HG03558 (cell line): ENCODE measurements around the gene LRRC3.

Experiments
- ATAC-seq: cut with Tn5 transposase; IDR thresholded peaks from one replicate; pipeline ENCODE4 v1.9.1; 2021; ENCODE audit warnings: moderate number of reproducible peaks; ENCODE audit not compliant: unreplicated experiment; ENCODE audit errors: extremely low read depth

Gene LRRC3

GRCh38 chr21:44507673-44508425, 52.5 kb downstream of the LRRC3 start:
- ATAC-seq: no peak

GRCh38 chr21:44508426-44508710, 53.1 kb downstream of the LRRC3 start:
- no peak for ATAC-seq

GRCh38 chr21:44508711-44509445, 53.6 kb downstream of the LRRC3 start:
- no peak for ATAC-seq

GRCh38 chr21:44509539-44509938, 54.2 kb downstream of the LRRC3 start:
- no peak for ATAC-seq

- no peak for ATAC-seq
These were observed 54.8 kb downstream of the LRRC3 start for GRCh38 chr21:44510109-44510507.

- no peak for ATAC-seq
These were observed 55.4 kb downstream of the LRRC3 start for GRCh38 chr21:44510508-44511218.

GRCh38 chr21:44511219-44511937, 56.1 kb downstream of the LRRC3 start:
- ATAC-seq: no peak
